ENCODE measurements around the gene TYK2.

Gene TYK2

DNA sequence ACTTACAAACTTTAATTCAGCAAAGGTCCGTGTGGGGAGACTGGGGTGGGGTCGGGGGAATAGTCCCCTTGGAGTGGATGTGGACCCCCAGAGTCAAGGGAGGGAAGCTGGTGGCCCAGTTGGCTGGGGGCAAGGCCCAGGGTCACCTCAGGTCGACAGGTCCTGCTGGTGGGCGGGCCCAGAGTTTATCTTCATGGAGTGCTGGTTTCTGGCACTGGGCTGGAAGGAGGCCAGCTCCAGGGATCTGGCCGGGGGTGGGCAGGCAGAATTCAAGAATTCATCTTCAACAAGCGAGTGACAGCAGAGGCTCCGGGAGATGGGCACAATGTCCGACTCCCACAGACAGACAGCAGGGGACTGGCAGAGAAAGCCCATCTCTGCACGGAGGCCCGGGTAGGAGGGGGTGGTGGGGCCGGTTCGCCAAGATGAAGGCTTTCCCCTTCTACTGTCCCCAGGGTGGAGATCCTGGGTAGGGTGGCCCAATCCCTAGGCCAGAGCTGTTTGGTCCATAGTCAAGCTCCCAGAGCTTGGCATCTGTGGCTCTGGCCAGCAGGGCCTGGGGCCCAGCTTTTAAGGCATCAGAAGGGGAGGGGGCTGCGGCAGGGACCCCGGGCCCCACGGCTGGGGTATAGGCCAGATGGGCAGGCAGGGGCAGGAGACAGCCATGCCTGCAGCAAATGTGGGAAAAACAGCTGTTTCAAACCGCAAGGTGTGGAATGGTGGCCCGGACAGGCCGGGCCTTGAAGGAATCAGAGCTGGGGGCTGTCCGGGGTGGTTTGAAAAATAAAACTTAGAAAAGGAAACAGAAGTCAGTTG is 63.9 kb downstream of the TYK2 start:
- in situ Hi-C loops (cut with HindIII; ENCODE audit: low sequenced_read_pairs), result no loop called here

DNA sequence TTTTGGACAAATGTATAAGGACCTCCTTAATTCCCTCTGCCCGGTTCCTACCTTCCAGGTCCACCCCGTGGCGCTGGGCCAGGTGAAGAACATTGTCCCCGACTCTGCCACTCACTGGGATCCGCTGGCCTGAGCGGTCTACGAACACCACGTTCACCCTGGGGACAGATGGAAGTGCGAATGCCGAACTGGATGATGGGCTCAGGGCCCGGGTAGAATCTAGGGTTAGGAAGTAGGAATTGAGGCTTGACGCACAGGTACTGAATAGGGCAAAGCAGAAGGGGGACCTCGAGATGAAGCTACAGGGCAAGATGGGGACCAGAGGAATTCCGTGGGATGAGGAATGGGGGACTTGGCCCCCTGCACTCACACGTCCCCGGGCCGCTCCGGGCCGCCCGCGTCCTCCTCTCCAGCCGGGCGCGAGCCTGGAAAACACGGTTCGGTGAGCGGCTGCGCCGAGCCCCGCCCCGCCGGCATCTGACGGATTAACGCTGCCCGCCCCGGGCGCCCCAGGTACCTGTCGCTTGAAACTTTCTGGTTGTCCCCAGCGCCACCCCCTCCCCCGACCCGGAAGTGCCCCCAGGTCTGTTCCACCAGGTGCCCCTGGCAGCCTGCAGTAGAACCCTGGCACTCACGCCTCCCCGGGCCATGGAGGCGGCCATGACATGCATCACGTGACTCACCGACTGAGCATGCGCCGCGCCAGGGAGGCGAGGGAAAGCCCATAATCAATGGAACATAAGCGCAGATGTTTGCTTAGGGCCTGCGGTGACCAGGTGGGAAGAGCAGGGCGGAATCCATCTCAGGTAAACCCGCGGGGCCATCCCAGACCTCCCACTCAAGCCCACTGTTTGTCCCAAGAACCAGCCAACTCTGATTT is 64.8 kb downstream of the TYK2 start, which contains the start of gene FDX2:
Gene FDX2, minus strand, starts transcription at position 681 of the 880 bp plus-strand sequence. Its CDS starts 19 bp downstream, at position 662.
- in situ Hi-C loops (cut with HindIII; ENCODE audit: low sequenced_read_pairs), result no loop called here

GRCh38 chr19:10309423-10309822 is 70.9 kb downstream of the TYK2 start, which contains the start of gene ZGLP1:
TSS of gene ZGLP1 (minus strand) at chr19:10309815.
- in situ Hi-C loops (cut with HindIII; ENCODE audit: low sequenced_read_pairs), result no loop called here

DNA sequence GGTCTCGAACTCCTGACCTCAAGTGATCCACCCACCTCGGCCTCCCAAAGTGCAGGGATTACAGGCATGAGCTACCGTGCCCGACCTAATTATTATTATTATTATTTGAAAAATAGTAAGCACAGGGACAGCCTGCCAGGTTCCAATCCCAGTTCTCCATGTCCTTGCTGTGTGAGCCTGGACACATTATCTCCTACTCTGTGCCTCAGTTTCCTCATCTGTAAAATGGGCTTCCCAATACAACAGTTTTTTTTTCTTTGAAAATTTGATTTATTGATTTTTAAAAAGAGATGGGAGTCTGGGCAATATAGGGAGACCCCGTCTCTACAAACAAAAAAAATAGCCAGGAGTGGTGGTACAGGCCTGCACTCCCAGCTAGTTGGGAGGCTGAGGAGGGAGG is 74.0 kb downstream of the TYK2 start:
- in situ Hi-C loops (cut with HindIII; ENCODE audit: low sequenced_read_pairs), result no loop called here

- in situ Hi-C loops (cut with HindIII; ENCODE audit: low sequenced_read_pairs), result no loop called here
These were observed 75.1 kb downstream of the TYK2 start for GRCh38 chr19:10305139-10305806.
